Spleen (tissue), 11 donors: ENCODE measurements around the gene RAB8B. TPM values are rescaled to one million over a fixed set of nuclear protein-coding genes. Genes with fewer than 3 reads are reported as not detected.
"Not testable (repeated sequence)": the region's sequence is repeated elsewhere in the genome, so short reads cannot be mapped to it uniquely, and the experiment has no call there.

ENCODE experiments used
- DNase-seq: peaks from one replicate; pipeline ENCODE4 v3.0.0-alpha.2; 2020
- H3K27ac ChIP-seq, 8 donors: fragments of 200-600 bp; sonication (generic) in 7 of 8; 1 replicate in 4 of 8; 2 replicates in 4 of 8; pipeline versions ENCODE4 v1.5.0 to v1.8.0; 2016 to 2021; ENCODE audit warnings: inconsistent platforms in 4 of 8, mild to moderate bottlenecking in 4 of 8, moderate library complexity in 1 of 8
- H3K27me3 ChIP-seq, 7 donors: fragments of 200-600 bp; sonication (generic) in 6 of 7; replicated peaks in 1 of 7; 1 replicate in 4 of 7; 2 replicates in 3 of 7; pipeline versions ENCODE4 v1.5.0 to v1.8.0; 2016 to 2021; ENCODE audit warnings: inconsistent platforms in 3 of 7, mild to moderate bottlenecking in 1 of 7
- H3K36me3 ChIP-seq, 6 donors: fragments of 200-600 bp; sonication (generic) in 5 of 6; 1 replicate in 4 of 6; 2 replicates in 2 of 6; pipeline versions ENCODE4 v1.5.0 to v1.8.0; 2016 to 2021; ENCODE audit warnings: inconsistent platforms in 2 of 6
- H3K4me1 ChIP-seq, 6 donors: fragments of 200-600 bp; sonication (generic) in 5 of 6; 1 replicate in 3 of 6; 2 replicates in 3 of 6; pipeline versions ENCODE4 v1.5.0 to v1.8.0; 2016 to 2021; ENCODE audit warnings: inconsistent platforms in 3 of 6
- H3K4me3 ChIP-seq, 8 donors: fragments of 200-600 bp; sonication (generic) in 7 of 8; 1 replicate in 4 of 8; 2 replicates in 4 of 8; pipeline versions ENCODE4 v1.5.0 to v1.8.0; 2016 to 2021; ENCODE audit warnings: inconsistent platforms in 4 of 8, mild to moderate bottlenecking in 4 of 8, moderate library complexity in 2 of 8
- H3K9me3 ChIP-seq, 8 donors: fragments of 200-600 bp; sonication (generic) in 7 of 8; 1 replicate in 4 of 8; 2 replicates in 4 of 8; pipeline versions ENCODE4 v1.5.0 to v1.8.0; 2016 to 2021; ENCODE audit warnings: inconsistent platforms in 4 of 8
- CTCF ChIP-seq, 11 experiments: fragments of 200-600 bp in 7 of 11; fragments of 450-650 bp in 4 of 11; sonication (generic) in 4 of 11; IDR thresholded peaks in 8 of 11; conservative IDR thresholded peaks in 3 of 11; 1 replicate in 7 of 11; 2 replicates in 4 of 11; pipeline versions ENCODE4 v1.4.0 to v1.8.0; 2016 to 2021; ENCODE audit warnings: antibody characterized with exemption in 11 of 11, inconsistent platforms in 4 of 11, mild to moderate bottlenecking in 1 of 11
- POLR2A ChIP-seq, 3 donors: fragments of 450-650 bp; IDR thresholded peaks; one replicate each; pipeline ENCODE4 v1.5.1; 2017; ENCODE audit warnings: antibody characterized with exemption in 3 of 3, mild to moderate bottlenecking in 1 of 3
- POLR2AphosphoS5 ChIP-seq, 3 donors: sonication (generic); formaldehyde crosslinking; IDR thresholded peaks; one replicate each; pipeline ENCODE4 v1.5.1; 2017; ENCODE audit warnings: antibody characterized with exemption in 3 of 3
- WGBS, 5 donors: extraction: QIAGEN DNeasy Blood & Tissue Kit in 3 of 5; methylation state at CpG; one replicate each; pipeline versions ENCODE4 v1.1.5 to v1.1.7; 2013 to 2018; 5-methylcytosine and 5-hydroxymethylcytosine counted together
- intact Hi-C: fragments of 100-400 bp; cut with DNase I; formaldehyde crosslinking; loops from one replicate; pipeline ENCODE4 v1.15.0; 2023; ENCODE audit warnings: low total_unique reads
- polyA plus RNA-seq, 3 donors: library from polyadenylated mRNA; stranded (reverse); fragments of 200-250 nt; gene quantifications; one replicate each; pipeline ENCODE4 v1.2.1, GENCODE V29; 2013
- total RNA-seq, 7 donors: library from RNA; depleted of rRNA in 3 of 7; stranded (reverse); fragments of >200 nt in 3 of 7; fragmentation: NEBNext Ultra II Directional in 4 of 7; extraction: Animal tissue kit (Norgen Biotek cat#: 25700) in 4 of 7; gene quantifications; one replicate each; pipeline versions ENCODE4 v1.1.0 to v1.2.1, GENCODE V29; 2016 to 2021
- donor health status: healthy with polysubstance abuse.
- donor health status: DM: no; HTN: no; CAD: no; lungs with moderate emphysema.
- donor health status: DM: no; HTN: no; CAD: no.
- donor health status: Bipolar disorder and iron deficiency.
- donor health status: healthy.
- donor health status: DM: no; HTN: no; CAD: no.
- donor health status: DM: yes; HTN: yes; CAD: no.

RAB8B gene
- total and polyA plus RNA-seq, 10 donors: 18.9 to 96.4 (median 64.2) TPM

DNA sequence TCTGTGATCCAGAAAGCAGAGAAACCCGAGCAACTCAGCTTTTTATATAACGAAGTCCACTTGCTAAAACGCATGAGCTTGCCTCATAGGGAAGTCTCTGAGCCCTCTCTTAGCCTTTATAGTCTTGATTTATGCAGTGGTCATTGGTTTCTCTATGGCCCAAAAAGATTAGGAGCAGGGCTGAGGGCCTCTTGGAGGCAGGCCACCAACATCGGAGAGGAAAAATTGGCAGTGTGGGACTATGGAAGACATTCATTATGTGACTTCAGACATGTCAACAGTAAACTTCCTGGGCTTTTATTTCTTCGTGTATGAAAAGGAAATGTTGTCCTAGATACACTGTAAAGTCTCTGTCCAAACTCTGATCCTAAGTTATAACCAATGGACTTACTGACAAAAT lies 13.5 kb downstream of the RAB8B start:
- Histone ChIP-seq H3K9me3 (no peaks in the 10 kb centered on the region), H3K27ac (peak overlapping the region in 6 of 8 donors; percentile 3 to 54 (median 32)), H3K4me1 (peaks cover 17 to 100% (median 85%) of the 10 kb centered on the region in 6 donors), H3K36me3 (peaks cover 0 to 20% (median 0%) of the 10 kb centered on the region in 6 donors), H3K27me3 (no peaks in the 10 kb centered on the region), H3K4me3 (no peak overlapping the region)
- intact Hi-C loops: no loop called here
- DNase-seq: no peak
- TF ChIP-seq POLR2AphosphoS5 (IDR thresholded peaks at IDR 0.05) (no peak), POLR2A (IDR thresholded peaks at IDR 0.05) (no peak), CTCF (IDR thresholded peaks at IDR 0.05 in 8 of 11, conservative IDR thresholded peaks at IDR 0.05 in 3 of 11) (no peak)
- WGBS, 5 donors: 44 to 54% (median 51%) methylated on average over 5 of the region's 5 CpGs

- 58 to 70% (median 61%) methylated on average over 9 of the region's 9 CpGs for WGBS, 5 donors
- intact Hi-C loops: no loop called here
Measured at GRCh38 chr15:63203451-63204090, 14.2 kb downstream of the RAB8B start.

DNA sequence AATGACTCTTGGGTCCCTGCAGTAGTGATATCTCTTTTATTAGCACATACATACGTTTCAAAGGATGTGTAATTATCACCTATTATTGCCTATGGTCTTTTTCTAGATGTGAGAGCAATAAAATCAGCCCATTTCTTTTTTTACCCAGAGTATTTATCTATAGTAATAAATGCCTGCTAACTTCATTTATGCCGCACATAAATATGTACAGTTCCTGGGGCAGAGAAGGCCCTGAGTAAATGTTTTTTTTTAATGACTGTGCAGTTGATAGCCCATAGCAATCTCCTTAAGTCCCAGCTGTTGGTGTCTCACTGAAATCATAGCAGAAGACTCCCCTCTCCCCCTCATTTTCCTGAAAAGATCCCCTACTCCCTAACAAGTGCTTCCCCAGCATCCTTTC lies 16.7 kb downstream of the RAB8B start:
- Histone ChIP-seq H3K27me3 (no peaks in the 10 kb centered on the region), H3K4me1 (peaks cover 20 to 100% (median 81%) of the 10 kb centered on the region in 6 donors), H3K9me3 (no peaks in the 10 kb centered on the region), H3K27ac (peak overlapping the region in 1 of 8 donors; percentile 5), H3K36me3 (peaks cover 0 to 31% (median 0%) of the 10 kb centered on the region in 6 donors), H3K4me3 (no peak overlapping the region)
- intact Hi-C loops: no loop called here
- WGBS, 5 donors: 84 to 91% (median 87%) methylated on average over 2 of the region's 2 CpGs
- DNase-seq: no peak
- TF ChIP-seq POLR2AphosphoS5 (IDR thresholded peaks at IDR 0.05) (no peak), CTCF (IDR thresholded peaks at IDR 0.05 in 8 of 11, conservative IDR thresholded peaks at IDR 0.05 in 3 of 11) (no peak), POLR2A (IDR thresholded peaks at IDR 0.05) (no peak)

More at GRCh38 chr15:63203451-63204090, 14.2 kb downstream of the RAB8B start:
- no peaks in the 10 kb centered on the region for H3K27me3 ChIP-seq
- TF ChIP-seq POLR2AphosphoS5 (IDR thresholded peaks at IDR 0.05) (peak in 1 of 3 donors; percentile 45), POLR2A (IDR thresholded peaks at IDR 0.05) (no peak)
- H3K9me3 ChIP-seq: no peaks in the 10 kb centered on the region
- peaks cover 17 to 100% (median 81%) of the 10 kb centered on the region in 6 donors for H3K4me1 ChIP-seq
- H3K27ac ChIP-seq: peak overlapping the region in 3 of 8 donors; percentile 46 to 54 (median 52)
- H3K36me3 ChIP-seq: peaks cover 0 to 23% (median 0%) of the 10 kb centered on the region in 6 donors
- DNase-seq: no peak
- no peak overlapping the region for H3K4me3 ChIP-seq

DNA sequence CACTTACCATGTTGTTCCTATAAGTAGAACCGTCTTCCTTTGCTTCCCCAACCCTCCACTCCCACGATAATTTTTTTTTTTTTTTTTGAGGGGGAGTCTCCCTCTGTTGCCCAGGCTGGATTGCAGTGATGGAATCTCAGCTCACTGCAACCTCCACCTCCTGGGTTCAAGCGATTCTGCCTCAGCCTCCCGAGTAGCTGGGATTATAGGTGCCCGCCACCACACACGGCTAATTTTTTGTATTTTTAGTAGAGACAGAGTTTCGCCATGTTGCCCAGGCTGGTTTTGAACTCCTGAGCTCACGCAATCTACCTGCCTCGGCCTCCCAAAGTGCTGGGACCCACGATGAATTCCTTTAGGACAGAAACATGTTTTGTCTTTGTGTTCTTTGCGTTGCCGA lies 19.4 kb downstream of the RAB8B start:
- 90 to 95% (median 92%) methylated on average over 12 of the region's 12 CpGs for WGBS, 5 donors
- H3K4me3 ChIP-seq, intact Hi-C loops, H3K9me3 ChIP-seq, H3K27me3 ChIP-seq, DNase-seq, H3K27ac ChIP-seq: not testable (repeated sequence)
- H3K4me1 ChIP-seq: peaks cover 30 to 100% (median 83%) of the 10 kb centered on the region in 6 donors
- peaks cover 0 to 25% (median 0%) of the 10 kb centered on the region in 6 donors for H3K36me3 ChIP-seq
